Measurements from ENCODE around the gene ECE1.
"Not testable (repeated sequence)": the region's sequence is repeated elsewhere in the genome, so short reads cannot be mapped to it uniquely, and the experiment has no call there.

ECE1 gene

DNA sequence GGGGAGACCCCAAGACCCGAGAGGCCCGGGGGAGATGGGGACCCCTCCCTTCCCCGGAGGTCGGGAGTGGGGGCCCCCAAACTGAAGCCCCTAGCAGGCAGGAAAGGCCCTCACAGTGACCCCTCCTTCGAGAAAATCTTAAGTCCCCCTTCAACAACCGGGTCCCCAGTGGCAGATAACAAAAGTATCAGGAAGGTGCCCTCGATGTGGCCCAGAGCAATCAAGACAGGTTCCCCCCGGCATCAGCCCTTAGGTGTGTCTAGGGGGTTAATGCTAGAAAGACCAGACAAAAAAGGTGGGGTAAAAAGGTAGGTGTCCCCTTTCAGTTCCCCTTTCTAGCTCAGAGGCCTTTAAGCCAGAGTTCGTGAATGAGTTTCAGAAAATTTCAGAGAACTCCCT is 282 bp upstream of the ECE1 start:
- no peak for DNase-seq

DNA sequence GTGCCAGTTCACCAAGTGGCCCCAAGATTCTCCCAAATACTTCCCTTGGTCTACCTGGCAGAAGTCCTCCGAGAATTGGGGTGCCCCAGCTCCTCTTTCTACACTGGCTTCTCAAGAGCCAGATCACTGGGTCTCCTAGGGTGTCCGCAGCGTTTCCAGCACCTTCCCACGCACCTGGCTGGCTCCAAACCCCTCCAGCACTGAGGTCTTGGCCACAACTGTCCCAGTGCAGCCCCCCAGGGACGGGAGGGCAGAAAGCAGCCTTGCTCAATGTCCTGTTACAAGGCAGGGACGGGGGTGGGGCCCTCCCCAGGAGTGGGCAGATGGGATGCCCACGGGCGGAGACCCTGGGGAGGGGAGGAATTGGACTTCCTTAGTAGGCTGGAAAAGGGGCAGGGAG is 1.1 kb downstream of the ECE1 start:
- DNase-seq: no peak

DNA sequence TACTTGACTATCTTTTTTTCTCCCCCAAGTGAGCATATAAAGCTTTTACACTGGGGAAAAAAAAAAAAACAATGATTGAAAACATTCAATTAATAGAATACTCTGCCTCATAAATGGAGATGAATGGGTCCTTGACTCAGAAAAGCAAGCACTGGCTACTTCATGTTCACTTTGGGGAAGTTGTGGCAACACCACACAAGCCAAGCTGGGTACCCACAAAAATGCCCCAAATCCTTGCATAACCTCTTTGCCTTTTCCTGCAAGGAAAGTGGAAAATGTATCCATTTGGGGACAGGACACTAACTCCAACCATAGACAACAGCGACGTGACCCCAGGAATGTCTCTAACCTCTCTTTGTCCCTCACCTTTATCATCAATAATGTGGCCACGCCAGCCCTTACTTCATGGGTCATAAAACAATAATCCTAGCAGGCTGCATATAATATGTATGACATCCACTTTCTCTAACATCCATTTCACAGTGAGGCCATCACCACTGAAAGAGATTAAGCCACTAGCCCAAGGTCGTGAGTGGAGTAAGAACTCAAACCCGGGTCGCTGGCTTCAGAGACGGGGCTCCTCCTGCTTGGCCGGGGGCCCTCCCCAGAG is 2.3 kb downstream of the ECE1 start:
- no peak for DNase-seq

DNA sequence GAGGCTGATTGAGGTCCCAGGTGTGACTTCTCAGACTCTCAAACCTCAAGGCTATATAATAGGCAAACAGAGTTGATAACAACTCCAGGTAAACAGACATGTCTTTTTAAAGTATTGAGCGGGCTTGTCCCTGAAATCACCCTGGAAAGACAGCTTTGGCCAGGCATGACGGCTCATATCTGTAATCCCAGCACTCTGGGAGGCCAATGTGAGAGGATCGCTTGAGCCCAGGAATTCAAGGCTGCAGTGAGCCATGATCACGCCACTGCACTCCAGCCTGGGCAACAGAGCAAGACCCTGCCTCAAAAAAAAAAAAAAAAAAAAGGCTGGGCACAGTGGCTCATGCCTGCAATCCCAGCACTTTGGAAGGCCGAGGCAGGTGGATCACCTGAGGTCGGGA is 4.9 kb downstream of the ECE1 start:
- not testable (repeated sequence) for DNase-seq

DNA sequence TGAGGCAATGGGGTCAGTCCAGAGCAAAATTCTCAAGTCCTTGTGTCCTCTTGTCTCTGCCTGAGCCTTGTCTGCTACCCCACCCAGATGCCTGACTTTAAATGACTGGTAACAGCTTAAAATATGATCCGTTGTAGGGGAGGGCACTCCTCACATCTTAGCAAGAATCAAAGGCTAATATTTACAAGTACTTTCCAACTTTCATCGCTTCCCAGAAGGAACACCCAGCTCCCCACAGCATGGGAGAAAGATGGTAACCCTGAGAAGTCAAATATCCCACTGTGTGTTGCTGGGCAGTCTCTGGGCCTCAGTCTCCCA is 5.2 kb downstream of the ECE1 start:
- DNase-seq: no peak

DNA sequence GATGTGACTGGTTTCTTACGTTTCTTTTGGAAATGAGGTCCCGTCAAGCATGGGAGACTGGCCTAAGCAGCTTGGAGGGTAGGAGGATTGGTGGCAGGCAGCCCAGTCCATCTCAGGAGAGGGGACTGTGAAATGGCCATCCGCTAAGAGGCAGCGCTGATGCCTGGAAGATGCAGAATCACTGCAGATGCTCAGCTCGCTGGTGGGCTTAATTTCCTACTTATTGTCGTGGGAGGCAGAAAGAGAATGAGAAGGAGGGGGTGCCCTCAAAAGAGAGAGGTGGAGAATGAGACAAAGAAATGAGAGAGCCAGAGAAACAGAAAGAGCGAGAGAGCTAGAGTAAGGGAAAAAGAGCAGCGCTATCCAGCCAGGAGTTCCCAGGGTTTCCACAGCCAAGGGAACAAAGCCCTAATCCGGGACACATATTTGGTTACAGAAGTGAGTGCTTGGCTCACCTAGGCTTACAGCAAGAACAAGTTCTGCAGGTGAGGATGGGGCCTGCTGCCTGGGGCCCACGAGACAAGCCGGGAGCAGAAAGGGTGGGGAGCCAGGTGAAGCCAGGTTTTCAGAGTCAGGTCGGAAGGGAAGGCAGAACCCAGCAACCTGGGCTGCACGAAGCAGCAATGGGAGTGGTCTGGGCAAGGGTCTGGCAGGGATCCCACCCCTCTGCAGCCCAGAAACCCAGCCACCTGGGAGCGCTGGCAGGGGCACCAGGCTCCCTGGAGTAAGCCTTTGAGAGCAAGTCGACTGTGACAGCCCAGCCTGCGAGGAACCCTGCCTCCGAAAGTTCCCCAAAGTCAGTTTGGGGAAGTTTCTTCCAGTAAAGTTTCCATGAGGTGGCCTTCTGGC is 5.8 kb downstream of the ECE1 start:
- no peak for DNase-seq

DNA sequence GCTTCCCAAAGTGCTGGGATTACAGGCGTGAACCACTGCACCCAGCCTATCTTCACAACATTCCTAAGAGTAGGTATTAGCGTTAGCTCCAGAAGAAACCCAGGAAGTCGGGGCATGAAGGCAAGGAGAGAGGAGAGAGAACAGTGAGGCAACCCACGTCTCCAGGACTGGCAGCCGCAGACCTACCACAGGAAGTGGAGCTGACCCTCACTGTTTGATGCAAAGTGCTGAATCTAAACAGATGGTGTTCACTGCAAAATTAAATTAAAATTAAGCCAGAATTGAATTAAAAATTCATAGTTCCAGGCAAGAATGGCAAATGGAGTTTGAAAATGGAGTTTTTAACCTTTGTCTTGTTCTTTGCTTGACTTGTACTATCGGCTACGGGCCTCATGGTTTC is 6.7 kb downstream of the ECE1 start:
- no peak for DNase-seq

DNA sequence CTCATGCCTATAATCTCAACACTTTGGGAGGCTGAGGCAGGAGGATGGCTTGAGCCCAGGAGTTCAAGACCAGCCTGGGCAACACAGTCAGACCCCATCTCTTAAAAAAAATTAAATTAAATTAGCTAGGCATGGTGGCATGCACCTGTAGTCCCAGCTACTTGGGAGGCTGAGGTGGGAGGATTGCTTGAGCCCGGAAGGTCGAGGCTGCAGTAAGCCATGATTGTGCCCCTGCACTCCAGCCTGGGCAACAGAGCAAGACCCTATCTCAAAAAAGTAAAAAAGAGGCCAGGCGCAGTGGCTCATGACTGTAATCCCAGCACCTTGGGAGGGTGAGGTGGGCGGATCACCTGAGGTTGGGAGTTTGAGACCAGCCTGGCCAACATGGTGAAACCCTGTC is 8.2 kb downstream of the ECE1 start:
- DNase-seq: not testable (repeated sequence)

DNA sequence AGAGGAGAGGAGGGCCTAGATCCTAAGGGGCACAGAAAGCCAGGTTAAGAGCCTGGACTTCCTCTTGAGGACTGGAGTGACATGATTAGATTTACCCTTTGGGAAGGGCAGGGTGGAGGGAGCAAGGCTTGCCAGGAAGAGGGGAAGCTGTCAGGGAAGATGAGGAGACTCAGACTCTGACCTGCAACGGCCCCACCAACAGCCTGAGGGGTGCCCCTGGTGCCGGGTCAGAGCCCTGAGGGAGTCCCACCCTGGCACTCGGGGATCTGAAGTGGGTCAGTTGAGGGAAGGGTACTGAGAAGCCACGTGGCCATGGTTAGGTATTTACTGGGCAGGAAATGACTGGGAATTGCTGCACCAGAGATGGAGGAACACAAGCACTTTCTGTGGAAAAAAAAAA is 9.8 kb downstream of the ECE1 start:
- DNase-seq: no peak

DNA sequence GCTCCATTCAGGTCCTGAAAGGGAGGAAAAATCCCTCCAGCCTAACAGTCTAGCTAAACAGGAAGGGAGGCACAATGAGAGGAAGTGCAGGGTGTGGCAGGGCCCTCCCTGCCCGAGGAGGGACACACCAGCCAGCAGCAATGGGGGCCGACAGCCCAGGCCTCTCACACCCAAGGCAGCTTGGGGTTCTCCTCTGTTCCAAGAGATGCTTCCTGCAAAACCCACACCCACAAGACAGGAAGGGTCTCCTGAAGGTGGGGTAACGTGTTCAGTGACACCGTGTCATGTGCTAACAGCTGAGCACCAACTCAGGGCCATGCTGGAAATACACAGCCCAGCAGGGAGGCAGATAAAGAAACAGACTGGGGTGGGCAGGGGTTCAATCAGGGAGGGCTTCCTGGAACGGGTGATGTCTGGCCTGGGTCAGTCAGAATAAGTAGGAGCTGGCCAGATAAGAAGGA is 10.2 kb downstream of the ECE1 start:
- no peak for DNase-seq

DNA sequence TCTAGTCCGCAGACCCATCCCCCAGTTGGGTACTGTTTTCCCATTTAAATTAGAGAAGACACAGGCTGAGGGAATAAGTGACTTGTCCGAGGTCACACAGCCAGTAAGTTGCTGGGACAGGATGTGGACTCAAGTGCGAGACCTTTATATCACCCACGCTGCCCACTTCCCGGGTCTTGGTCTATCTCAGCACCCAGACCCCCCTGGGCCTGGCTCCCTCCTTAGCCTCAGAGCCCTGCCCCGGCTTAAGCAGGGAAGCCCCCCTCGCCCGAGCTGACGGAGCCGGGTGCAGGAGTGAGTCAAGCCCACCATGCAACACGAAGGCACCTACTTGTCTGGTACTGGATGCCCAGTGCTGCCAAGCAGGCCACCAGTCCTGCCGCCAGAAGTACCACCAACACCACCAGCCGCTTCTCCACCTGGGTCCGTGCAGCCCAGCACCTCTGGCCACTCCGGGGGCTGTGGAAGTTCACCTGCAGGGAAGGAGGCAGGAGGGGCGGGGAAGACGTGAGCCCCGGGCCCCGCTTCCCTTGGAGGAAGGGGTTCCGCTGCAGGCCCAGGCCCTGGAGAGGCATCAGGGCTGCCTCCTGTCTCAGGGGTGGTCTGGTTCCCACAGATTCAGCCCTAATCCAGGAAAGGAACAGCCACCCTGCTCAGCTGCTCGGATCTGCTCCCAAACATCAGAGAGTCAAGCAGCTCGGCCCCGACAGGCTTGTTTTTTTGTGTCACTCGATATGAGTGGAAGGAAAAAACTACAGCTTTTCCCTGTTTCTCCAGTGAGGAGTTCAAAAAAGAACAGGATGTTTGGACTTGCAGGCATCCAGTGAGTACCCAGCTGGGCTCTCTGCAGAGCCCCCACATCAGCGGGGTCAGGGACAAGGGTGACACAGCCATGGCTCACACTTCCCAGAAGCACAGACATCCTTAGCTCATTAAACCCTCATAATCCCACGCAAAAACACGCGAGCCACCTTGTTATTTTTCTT is 11.1 kb downstream of the ECE1 start:
- DNase-seq: no peak

DNA sequence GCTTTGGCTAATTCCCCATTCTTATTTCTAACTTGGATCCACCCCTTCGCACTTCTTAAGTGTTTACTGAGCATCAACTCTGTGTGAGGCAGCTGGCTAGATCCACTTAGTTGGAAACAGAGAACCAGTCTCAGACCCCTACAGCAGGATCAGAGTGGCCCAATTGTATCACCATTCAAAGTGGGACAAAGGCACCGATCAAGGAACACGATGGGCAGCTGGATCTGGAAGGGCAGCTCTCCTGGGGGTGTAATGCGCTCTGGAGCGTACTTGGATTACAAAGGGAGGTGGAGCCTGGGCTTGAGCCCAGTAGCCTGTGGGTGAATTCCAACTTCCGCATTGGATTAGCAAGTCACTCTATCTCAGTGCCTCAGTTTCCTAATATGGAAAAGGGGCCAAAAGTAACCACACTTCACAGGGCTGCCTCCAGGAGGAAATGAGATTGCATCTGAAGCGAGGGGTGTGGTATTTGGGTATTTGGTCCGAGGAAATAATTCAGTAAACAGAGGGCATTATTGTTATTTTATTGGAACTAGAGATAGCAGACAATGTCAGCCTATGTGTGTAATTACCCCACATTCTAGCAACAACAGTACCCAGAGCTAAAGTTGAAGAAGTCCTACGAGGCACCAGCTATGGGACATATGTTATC is 11.9 kb downstream of the ECE1 start:
- DNase-seq: no peak

DNA sequence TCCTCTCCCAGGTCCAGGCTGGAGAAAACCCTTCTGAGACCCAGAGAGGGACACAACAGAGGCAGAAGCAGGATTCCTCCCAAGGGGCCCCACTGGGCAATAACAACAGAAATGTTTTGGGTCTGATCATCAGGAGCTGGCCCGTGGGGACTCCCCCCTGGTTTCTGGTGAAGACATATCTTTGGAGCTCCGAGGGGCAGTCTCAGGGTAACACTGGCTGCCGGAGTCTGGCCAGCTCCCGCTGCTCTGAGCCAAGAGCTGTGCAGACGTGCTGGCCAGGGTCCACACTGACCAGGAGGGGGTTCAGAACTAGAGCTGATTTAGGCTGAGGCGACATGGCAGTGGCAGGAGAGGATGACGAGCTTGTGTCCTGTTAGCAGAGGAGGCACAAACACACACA is 13.1 kb downstream of the ECE1 start:
- no peak for DNase-seq

DNA sequence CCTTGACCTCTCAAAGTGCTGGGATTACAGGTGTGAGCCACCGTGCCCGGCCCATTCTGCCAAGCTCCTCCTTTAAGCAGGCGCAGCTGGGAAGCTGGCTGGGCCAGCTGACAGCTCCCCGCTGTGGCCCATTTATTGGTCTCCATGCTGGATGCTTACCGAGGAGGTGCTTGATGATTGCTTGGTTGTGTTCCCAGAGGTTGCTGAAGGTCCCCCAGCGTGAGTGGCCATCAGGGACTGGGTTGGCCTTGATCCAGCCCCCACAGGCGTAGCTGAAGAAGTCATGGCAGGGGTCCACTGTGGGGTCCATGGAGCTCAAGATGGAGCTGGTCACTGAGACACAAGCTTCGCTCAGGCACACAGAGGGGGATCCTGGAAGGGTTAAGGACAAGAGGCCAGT is 17.7 kb downstream of the ECE1 start:
- no peak for DNase-seq

DNA sequence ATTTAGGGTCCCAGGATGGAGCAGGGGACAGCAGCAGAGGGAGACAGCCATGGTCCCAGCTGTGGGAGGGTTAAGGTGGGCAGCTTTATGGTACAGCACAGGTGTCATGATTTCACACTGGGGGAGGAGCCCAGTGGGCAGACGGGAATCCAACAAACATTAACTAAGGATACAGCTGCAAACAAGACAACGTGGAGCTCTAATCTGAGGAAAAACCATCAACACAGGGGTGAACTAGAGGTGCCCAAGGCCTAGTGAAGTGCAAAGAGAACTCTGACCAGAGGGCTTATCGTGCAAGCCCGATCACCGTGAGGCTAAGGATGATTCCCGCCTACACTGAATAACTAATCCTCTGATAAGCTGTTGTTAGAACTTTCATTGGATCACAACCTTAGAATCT is 18.7 kb downstream of the ECE1 start:
- no peak for DNase-seq

DNA sequence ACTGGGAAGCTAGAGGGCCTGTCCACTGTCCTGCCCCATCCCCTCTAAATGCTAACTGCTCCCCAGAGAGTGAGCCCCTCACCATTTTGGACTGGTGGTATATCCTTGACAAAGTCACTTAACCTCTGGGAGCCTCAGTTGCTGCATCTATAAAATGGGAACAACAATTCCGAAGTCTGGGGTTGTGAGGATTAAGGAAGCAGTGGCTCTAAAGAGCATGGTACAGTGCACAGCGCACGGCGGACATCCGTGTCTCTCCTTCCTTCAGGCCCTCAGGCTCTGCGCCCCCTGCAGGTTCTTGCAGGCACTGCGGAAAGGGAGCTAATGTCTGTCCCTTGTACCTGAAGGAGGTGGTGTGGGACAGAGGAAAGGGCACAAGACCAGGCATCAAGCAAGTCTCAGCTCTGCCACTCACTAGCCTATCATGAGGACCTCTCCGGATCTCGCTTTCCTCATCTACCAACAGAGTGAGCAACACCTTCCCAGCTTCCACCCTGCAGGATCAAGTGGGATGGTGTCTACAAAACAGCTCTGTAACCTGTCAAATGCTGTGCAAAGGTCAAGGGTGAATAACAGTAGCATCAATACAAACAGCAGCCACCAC is 20.1 kb downstream of the ECE1 start:
- DNase-seq: no peak

DNA sequence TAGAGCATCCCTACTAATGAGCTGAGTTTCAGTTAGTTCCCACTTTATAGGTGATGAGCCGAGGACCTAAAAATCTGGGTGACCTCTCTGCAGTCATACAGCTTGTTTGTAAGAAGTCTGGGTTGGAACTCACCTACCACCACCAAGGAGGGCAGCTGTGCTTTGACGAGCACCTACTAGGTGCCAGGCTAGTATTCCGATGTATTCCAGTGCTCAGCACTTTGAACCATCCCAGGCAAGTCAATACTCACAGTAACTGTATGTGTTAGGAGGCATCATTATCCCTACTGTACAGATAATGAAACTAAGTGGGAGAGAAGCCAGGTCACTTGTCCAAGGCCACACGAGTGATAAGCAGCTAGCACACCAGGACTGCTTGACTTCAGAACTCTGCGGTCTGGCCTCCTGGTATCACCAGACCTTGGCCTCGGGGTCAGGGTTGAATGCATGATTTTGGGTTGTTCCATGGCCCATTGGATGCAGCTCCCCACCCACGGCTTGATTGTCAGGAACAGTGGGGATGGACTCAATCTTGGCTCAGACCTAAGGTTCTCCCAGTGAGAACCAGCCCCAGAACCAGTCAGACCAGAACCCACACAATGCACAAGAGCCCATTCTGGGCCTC is 20.7 kb downstream of the ECE1 start:
- DNase-seq: no peak

DNA sequence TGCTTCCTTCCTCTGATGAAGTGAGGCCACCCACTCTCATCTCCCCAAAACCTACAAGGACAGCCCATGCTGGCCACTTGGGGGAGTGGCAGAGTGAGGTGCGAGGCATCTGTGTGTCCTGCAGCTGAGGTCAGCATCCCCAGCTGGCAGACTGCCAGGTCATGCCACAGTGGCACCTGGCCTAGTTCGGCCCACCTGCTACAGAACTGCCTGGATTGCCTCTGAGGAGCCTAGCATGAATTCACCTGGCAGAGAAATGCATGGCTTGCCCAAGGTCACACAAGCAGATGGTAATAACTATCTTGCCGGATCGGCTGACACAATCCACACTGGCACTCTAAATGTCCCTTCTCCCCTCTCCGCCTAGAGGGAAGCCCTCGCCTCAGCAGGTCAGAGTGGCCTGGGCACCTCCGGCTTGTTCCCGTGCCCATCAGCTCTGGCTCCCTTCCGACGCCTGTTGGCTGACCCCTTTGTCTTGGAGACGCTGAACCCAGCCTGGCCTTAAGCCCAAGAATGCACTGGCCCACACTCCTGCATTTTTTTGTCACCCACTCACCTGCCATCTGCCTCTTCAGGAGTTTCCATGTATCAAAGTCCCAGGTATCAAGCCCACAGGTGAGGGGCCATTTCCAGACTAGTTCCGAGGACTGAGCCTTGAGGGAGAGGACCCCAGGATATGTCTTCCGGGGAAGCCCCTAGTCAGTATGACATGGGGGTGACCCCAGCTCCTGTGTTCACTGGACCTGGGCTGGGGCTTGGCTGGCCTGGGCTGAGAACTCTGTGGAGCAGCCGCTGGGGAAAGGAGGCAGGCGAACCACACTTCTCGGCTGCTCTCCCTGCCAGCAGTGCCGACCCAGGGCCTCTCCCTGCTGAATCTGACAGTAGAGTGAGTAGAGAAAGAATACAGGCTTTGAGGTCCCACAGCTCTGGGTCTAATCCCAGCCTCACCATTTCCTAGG is 21.7 kb downstream of the ECE1 start:
- no peak for DNase-seq

DNA sequence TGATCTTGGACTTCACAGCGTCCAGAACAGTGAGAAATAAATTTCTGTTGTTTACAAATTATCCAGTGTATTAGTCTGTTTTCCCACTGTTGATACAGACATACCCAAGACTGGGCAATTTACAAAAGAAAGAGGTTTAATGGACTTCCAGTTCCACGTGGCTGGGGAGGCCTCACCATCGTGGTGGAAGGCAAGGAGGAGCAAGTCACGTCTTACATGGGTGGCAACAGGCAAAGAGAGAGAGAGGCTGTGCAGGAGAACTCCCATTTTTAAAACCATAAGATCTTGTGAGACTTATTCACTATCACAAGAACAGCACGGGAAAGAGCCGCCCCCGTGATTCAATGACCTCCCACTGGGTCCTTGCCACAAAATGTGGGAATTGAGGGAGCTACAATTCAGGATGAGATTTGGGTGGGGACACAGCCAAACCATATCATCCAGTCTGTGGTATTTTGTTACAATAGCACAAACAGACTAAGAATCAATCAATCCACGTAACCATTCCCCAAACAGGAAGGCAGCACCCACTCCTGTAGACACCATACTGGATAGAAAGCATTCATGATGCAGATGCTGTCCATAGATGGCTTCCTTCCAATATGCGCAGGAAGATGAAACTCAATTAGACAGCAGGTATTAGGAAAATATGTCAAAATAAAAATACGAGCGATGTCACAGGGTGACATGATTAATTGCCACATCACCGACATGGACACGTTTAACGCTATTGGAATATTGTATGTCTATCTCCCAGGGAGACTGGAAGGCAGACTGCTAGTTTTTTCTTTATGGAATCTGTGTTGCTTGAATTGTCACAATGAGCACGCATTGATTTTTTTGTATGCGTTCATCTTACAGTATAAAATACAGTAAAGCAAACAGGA is 22.8 kb downstream of the ECE1 start:
- no peak for DNase-seq

Data from SIG-M5 (cell line).